T-helper 22 cell (primary cell): Measurements from ENCODE around the gene EEF1AKMT2.
A peak's percentile ranks its signal among the peaks of the same experiment; 100 is the strongest.

ENCODE experiments used
- DNase-seq: peaks from one replicate; pipeline ENCODE4 v3.0.0-alpha.2; 2020; ENCODE audit warnings: low read depth

Gene EEF1AKMT2

GRCh38 chr10:124737221-124737620 is 54.5 kb downstream of the EEF1AKMT2 start:
- DNase-seq, result no peak

DNA sequence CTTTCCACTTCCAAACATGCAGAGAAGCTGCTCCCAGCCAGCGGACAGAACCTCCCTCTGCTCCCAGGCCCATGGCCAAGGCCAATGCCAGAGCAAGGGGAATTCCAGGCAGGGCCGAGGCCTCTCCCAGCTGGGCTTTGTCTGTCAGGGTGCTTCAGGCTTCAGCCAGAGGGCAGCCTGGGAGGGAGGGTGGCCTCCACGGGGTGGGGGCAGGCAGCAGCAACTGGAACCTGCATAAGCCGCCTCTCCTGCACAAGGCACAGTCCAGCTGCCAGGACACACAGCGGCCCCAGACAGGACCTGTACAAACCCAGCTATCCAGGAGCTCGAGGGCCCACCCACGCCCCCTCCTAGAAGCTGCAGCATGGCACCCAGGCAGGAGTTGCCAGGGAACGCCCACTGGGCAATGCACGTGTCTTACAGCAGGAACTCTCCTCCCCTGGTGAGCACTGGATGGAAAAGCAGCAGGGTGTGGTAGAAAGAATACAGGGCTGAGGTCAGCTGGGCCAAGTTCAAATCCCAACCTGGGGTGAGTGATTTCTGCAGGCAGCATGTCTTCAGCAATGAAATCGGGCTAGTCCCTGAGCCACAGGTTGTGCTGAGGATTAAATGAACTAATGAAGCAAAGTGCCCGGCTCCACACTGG is 55.1 kb downstream of the EEF1AKMT2 start:
- no peak for DNase-seq

DNA sequence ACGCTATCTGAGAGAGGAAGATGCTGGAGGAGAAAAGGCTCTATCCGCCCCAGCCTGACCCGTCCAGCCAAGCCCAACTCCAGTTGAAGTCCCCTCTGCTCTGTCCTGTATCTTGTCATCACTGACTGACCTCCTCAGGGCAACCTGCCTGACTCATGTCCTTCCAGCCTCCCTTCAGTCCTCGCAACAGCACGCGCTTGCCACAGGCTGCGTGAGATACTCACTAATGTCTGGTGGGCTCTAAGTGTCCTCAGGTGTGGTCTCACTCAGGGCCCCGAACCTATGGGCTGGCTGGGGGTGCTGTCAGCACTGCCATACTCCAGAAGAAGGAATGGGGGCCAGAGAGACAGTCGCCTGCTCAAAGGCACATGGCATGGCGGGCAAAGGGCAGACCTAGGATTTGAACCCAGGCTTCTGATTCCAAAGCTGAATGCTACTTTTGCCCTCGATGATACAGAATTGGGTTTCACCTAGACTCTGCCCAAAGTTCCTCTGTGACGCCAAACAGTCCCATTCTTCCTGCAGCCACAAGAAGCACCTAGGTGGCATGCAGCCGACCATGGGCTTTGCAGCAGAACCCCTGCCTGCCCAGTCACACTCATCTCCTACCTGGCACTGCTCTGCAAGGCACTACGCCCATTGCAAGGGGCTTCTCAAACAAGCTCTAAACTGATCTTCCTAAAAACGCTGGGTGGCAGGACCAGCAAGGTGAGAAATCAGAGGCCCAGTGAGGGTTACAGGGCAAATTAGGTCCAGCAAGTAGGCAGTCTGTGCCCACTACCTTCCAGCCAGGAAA is 56.0 kb downstream of the EEF1AKMT2 start:
- no peak for DNase-seq

GRCh38 chr10:124734311-124735166 is 57.1 kb downstream of the EEF1AKMT2 start:
- DNase-seq, result peak; percentile 27

DNA sequence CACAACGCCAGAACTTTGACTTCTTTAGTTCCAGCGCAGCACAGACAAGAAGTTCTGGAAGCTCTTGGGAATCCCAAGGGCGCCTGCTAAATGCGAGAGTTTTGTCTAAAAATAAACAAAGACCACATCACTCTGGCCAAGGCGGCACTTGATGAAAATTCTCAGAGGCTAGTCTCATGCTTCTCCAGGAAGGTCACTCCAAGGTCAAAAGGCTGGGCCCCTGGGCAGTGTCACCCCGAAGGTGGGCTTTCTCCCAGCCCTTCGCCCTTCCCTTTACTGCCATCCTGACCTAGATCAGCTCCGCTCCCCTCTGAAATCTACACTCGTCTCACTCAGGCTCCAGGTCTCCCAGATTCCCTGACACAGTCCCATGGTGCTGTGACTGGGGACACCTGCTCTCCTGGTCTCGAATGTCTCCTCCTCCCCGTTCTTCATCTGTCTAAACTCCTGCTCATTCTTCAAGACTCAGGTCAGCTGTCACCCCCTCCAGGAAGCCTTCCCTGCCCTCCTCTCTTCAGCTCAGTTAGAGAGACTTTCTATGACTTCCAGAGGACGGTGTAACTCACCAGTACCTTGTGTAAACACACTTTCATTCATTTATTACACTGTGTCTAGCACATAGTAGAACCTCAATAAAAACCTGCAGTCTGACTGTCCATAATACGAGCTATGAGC is 58.0 kb downstream of the EEF1AKMT2 start:
- no peak for DNase-seq

DNA sequence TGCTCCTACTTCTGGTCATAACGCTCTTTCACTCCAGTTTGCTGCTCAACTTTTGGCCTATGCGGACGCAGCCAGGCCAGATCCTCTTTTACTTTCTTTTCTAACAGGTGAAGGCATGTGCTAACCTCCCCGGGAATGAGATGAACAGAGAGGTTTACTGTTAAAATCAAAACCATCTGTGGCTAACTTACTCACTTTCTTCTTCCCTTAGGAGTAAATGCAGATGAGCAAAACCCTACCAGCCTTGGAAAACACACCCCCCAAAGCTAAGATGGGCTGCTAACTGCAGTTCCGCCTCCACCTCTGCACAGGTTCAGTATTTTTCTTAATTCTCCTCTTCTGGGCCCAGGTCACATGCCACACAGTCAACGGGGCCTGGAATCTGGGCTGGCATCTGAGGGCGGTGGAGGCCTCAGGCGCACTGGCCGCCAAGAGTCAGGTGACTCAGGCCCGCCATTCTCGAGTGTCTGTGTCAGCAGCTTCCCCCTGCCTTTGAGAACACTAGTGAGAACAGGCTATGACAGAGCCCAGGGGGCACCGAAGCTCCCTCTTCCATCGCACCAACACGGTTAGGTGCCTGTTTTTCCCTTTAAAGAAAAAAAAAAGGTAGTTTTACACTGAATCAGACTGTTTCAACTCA is 58.6 kb downstream of the EEF1AKMT2 start:
- DNase-seq, result peak; percentile 51

DNA sequence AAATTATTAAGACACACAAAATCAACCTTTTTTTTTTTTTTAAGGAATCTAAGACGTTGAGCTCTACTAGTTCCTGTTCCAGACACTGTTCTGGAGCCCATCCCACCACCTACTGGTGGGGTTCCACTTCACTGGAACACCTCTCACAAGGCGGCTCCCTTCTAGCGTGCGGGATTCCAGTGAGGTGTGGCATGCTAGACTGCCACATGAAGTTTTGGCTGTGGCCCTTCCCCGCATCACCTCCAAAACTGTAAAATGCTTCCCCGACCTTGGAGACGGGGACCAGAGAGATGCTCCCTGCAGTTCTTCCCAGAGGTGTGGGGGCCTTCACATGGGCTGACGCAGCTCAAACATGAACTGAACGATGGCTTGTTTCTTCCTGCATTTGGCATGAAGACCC is 60.1 kb downstream of the EEF1AKMT2 start:
- DNase-seq, result no peak

DNA sequence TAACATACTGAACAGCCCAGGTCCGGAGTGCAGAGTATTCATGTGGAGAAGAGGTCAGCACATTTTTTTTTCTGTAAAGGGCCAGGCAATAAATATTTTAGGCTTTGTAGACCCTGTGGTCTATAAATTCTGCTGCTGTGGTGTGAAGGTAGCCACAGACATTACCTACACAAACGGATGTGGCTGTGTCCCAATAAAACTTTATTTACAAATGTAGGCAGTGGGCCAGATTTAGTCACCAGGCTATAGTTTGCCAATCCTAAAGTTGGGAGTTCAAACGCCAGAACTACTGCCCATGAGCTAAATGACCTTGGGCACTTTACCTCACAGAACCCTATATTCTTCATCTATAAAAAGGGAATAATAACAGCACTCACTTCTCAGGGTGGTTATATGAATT is 60.9 kb downstream of the EEF1AKMT2 start:
- no peak for DNase-seq

DNA sequence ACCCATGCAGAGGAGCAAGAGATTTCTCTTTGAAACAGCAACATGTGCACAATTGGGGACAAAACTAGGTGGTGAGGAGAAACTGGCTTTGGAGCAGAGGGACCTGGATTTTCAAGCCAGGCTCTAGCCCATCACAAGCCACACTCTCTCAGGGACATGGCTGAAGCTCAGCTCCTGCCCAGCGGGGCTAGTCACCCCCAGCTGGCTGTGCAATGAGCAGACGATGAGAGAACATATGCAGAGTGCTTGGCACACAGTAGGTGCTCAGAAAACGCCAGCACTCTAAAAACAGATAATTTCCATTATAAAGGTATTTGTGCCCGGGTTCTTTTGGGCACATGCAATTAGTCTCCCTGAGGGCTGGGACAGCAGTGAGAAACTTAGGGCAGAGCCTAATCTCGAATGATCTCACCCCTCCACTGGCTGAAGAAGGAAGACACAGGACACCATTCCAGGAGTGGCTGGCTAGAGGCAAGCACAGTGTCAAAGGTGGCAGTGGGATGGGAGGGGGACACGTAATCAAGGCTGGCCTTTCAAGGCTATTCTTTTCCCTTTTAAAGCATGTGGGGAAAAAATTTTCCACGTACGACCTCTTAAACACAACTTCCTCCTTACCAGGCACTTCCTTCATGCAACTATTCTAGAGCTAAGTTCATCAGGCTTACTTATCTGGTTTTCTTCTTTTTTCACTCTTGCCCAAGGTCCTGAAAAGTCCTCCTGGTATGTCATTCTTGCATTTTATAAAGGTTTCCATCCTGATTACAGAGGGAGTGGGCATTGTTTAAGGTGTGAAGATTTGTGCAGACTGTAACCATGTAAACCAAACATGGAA is 62.6 kb downstream of the EEF1AKMT2 start:
- DNase-seq, result no peak

DNA sequence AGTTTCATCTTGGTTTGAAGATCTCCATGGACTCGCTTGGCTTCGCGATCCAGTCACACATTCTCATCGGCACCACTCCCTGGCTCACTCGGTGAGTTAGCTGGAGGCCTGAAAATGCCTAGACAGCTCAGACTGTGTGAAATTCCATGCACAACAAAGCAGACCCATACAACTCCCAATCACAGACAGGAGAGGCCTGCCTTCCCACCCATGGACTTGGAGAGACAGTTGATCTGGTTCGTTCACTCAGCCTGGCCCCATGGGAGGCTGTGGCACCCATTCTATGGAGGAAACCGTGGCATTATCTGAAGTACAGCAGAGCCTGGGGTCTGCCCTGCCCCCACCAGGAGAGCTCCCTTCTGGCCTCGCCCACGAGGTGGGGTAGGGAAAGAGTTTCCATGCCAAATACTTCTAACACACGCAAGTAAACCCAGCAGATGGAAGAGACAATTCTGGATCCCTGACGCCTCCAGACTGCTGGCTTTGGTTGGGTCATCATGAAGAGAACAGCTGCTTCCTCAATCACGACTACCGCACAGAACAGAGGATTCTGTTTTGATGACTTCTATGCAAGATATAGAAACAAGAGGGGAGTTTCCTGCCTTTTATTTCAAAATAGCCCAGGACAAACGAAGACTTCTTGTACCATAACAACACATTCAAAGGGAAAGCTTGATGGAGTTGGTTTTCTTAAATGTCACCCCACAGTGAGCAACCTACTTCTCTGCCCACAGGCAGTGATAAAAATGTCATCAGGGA is 63.4 kb downstream of the EEF1AKMT2 start:
- no peak for DNase-seq

DNA sequence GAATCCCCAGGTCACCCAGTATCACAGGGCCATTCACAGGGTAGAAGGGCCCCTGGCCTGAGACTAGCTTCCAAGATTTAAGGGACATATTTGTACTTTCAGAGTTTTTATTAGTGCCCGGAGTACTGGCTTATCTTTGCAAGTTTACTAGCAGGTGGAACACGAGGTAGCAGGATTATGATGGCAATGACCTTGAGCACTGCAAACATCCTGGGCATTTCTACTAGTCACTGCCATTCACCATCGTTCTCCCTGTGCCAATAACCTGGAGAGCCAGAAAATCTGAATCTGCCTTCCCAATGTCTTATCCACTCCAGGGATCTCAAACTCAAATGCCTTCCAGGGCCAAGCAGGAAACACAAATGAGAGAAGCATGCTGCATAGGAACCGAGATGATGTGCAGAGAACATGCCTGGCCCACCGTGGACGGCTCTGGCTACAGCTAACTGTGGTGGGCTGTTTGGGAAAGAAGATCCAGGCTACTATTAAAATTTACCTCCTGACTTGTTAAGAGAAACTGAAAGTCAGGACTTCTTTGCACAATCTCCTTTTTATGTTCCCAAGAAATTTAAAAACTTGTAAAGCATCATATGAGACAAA is 64.2 kb downstream of the EEF1AKMT2 start:
- no peak for DNase-seq

DNA sequence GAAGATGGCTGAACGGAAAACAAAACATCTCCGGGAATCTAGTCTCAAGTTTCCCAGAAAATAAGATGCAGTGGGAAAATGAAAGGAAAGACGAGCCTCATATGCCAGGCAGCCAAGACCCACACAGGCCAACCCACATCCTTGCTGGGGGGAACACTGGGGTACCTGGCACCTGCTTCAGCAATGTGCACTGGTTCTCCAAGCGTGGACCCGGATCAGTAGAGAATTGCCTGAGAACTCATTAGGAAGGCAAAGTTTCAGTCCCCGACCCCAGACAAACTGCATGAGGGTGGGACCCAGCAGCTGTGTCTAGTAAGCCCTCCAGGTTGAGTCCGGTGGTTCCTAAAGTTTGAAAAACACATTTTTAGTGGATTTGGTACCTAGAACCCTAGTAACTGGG is 65.9 kb downstream of the EEF1AKMT2 start:
- DNase-seq, result no peak

DNA sequence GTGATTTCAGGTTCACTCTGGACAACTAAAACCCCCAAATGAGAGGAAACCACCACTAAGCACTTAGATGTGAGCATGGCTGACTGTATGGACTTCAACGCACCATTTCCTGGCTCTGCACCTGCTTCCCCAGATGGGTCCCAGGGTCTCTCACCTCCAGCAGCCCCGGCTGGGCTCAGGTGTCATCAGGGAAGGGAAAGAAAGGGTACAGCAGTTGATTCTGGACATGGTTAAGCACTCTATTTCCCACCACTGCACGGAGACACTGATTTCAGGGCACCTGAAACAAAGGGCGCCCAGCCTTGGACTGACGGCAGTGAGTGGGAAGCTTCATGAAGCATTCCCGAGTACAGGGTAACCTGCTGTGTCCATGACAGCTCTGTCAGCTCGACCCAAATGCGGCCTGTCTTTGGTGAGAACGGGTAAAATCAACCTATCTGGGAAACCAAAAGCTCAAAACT is 66.5 kb downstream of the EEF1AKMT2 start:
- DNase-seq, result no peak

DNA sequence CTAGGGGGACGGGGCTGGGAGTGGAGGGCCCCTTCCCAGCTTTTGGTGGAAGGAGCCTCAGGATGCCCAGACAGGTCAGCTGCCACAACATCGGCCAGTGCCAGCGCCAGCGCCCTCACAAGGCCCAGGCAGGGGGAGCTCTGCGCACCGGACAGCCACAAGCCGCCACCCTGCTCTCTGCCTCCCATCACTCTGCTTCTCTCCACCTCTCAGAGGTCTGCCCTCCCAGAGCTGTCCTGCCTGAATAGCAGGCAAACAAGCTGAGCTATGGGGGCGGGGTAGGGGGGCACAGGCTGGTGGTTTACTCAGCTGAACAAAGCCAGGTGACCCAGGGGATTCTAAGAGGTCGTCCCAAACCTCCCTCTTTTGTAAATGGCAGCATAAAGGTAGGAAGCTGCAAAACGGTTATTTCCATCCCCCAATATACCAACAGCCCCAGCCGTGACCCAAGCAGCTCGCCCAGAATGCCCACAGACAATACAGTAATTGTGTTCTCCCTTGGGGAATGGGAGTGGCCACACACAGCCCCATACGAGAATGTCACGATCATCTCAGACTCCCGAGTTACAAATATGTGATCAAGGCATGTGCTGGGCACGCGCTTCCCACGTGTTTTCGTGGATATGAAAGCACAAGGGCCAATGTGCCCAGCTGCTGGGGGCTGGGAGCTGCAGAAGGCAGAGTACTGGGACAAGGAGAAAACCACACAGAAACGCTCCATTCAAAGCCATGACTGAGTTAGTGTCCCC is 67.2 kb downstream of the EEF1AKMT2 start:
- no peak for DNase-seq

GRCh38 chr10:124723826-124724225 is 67.9 kb downstream of the EEF1AKMT2 start:
- DNase-seq, result no peak

DNA sequence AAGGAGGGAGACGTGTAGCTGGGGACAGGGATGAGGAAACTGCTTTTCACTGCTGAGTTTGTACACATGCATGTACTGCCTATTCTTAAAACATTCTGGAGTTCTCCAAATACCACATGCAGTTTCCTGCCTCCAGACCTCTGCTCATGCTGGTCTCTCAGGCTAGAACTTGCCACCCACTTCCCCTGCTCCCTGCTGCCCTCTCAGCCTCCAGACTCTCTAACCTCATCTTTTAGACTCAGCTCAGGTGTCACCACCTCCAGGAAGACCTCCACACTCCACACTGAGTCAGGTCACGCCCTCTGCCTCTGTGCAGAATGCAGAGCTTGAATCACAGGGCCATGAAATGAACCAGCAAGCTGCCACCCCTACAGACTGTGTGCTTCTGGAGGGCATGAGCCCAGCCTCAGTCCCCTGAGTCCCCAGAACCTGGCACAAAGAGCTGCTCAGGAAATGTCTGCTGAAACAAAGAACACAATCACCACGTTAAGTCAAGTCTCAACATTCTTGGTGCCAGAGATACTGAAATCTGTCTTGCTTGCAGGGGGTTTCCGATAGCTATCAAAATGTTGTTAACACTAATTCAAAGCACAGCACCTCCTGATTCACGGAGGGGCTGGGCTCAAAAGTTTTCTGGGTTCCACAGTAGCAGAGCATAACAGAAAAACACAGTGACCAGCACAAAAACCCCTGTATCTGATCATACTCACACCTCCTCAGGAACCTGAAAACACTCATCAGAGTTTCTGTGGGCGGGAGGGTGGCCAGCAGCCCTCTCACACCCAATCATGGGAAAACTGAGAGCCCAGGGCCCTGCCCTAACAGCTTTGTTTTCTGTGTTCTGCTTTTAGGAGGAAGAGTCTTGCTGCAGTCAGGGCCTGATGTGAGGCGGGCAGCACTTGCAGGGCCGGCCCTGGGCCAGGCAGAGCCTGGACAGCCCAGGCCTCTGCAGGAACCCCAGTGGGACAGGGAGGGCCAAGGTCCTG is 68.6 kb downstream of the EEF1AKMT2 start:
- no peak for DNase-seq

DNA sequence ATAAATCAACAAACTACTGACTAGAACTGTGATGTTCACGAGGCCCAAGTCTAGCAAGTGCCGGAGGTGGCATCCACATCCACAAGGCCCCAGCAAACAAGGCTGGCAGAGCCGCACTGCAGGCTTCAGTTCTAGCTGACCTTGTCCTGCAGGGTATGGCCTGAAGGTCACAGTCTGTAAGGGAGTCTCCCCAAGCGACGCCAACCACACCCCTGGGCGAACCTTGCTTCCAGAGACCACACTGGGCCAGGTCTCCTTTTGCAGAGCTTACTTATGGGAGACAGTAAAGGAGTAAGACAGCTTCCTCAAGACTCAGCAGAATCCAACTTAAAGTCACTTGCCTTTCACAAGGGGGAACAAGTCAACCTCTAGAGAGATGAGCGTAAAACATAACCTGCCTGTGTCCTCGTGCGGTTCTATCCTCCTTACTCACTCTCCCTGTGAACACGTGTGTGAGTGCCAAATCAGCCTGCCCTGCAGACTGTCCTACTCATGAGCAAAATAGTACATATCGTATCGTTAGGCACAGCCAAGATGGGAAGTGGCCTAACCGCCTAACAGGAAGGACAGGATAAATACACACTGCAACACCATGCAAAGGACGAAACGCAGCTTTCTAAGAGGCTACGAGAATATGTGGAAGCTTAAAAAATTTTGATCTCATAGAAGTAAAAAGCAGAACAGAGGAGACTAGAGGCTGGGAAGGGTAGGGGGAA is 70.2 kb downstream of the EEF1AKMT2 start:
- DNase-seq, result no peak
